H9 (cell line): ENCODE measurements around the gene TYSND1. TPM values are rescaled to one million over a fixed set of nuclear protein-coding genes. Genes with fewer than 3 reads are reported as not detected.

ENCODE experiments used
- DNase-seq: peaks from one replicate; pipeline ENCODE4 v3.0.0-alpha.2; 2017
- H2AFZ ChIP-seq: one replicate; pipeline ENCODE4 v1.6.1; 2013; ENCODE audit warnings: mild to moderate bottlenecking, low read length, control low read depth, moderate library complexity
- H2AK5ac ChIP-seq: 2 replicates; pipeline ENCODE4 v1.6.1; 2013; ENCODE audit warnings: low read length, control low read depth, mixed read lengths; ENCODE audit not compliant: insufficient read length
- H2BK120ac ChIP-seq: one replicate; pipeline ENCODE4 v1.6.1; 2013; ENCODE audit warnings: low read depth, mild to moderate bottlenecking, low read length, control low read depth, inconsistent platforms; ENCODE audit not compliant: poor library complexity, severe bottlenecking
- H2BK12ac ChIP-seq: 2 replicates; pipeline ENCODE4 v1.6.1; 2013; ENCODE audit warnings: low read length, control low read depth, mixed read lengths, low read depth; ENCODE audit not compliant: insufficient read length
- H2BK15ac ChIP-seq: 2 replicates; pipeline ENCODE4 v1.6.1; 2013; ENCODE audit warnings: low read depth, low read length, control low read depth
- H2BK20ac ChIP-seq: one replicate; pipeline ENCODE4 v1.6.1; 2013; ENCODE audit warnings: low read depth, mild to moderate bottlenecking, low read length, control low read depth, inconsistent platforms; ENCODE audit not compliant: poor library complexity, severe bottlenecking
- H2BK5ac ChIP-seq: 2 replicates; pipeline ENCODE4 v1.6.1; 2013; ENCODE audit warnings: low read length, control low read depth, mixed read lengths; ENCODE audit not compliant: insufficient read length
- H3K14ac ChIP-seq: 2 replicates; pipeline ENCODE4 v1.6.1; 2013; ENCODE audit warnings: low read length, control low read depth; ENCODE audit not compliant: insufficient read depth
- H3K18ac ChIP-seq: 2 replicates; pipeline ENCODE4 v1.6.1; 2013; ENCODE audit warnings: low read depth, mild to moderate bottlenecking, mixed read lengths, low read length, control low read depth; ENCODE audit not compliant: insufficient read length
- H3K23ac ChIP-seq: 2 replicates; pipeline ENCODE4 v1.6.1; 2013; ENCODE audit warnings: low read length, control low read depth, mixed read lengths, low read depth; ENCODE audit not compliant: insufficient read length
- H3K23me2 ChIP-seq: 2 replicates; pipeline ENCODE4 v1.6.1; 2013; ENCODE audit warnings: low read depth, mild to moderate bottlenecking, mixed read lengths, low read length, control low read depth; ENCODE audit not compliant: insufficient read length, poor library complexity, severe bottlenecking
- H3K27ac ChIP-seq: 2 replicates; pipeline ENCODE4 v1.5.1; 2013; ENCODE audit warnings: low read length, control low read depth, mixed read lengths, low read depth; ENCODE audit not compliant: insufficient read length
- H3K27me3 ChIP-seq: 2 replicates; pipeline ENCODE4 v1.6.1; 2013; ENCODE audit warnings: low read length, control low read depth, inconsistent platforms; ENCODE audit not compliant: insufficient read depth
- H3K4ac ChIP-seq: 2 replicates; pipeline ENCODE4 v1.6.1; 2013; ENCODE audit warnings: low read depth, mild to moderate bottlenecking, control low read depth, inconsistent platforms, low read length, moderate library complexity
- H3K4me1 ChIP-seq: 2 replicates; pipeline ENCODE4 v1.6.1; 2013; ENCODE audit warnings: low read length, control low read depth, inconsistent platforms; ENCODE audit not compliant: insufficient read depth
- H3K4me2 ChIP-seq: 2 replicates; pipeline ENCODE4 v1.6.1; 2013; ENCODE audit warnings: low read length, control low read depth, mixed read lengths; ENCODE audit not compliant: insufficient read length, insufficient read depth
- H3K56ac ChIP-seq: 2 replicates; pipeline ENCODE4 v1.6.1; 2013; ENCODE audit warnings: low read depth, mild to moderate bottlenecking, mixed read lengths, low read length, control low read depth; ENCODE audit not compliant: insufficient read length
- H3K79me1 ChIP-seq: 2 replicates; pipeline ENCODE4 v1.6.1; 2013; ENCODE audit warnings: low read depth, mild to moderate bottlenecking, moderate library complexity, low read length, control low read depth, inconsistent platforms; ENCODE audit not compliant: insufficient read depth, poor library complexity, severe bottlenecking
- H3K79me2 ChIP-seq: 2 replicates; pipeline ENCODE4 v1.6.1; 2013; ENCODE audit warnings: low read length, control low read depth, inconsistent platforms; ENCODE audit not compliant: insufficient read depth
- H3K9ac ChIP-seq: 2 replicates; pipeline ENCODE4 v1.6.1; 2013; ENCODE audit warnings: low read length, control low read depth, mixed read lengths; ENCODE audit not compliant: insufficient read length; ENCODE audit errors: extremely low read depth
- H3K9me3 ChIP-seq: one replicate; pipeline ENCODE4 v1.6.1; 2013; ENCODE audit warnings: low read depth, low read length, inconsistent platforms; ENCODE audit not compliant: control insufficient read depth
- H3T11ph ChIP-seq: one replicate; pipeline ENCODE4 v1.6.1; 2013; ENCODE audit warnings: mild to moderate bottlenecking, low read length, control low read depth, inconsistent platforms
- H4K20me1 ChIP-seq: one replicate; pipeline ENCODE4 v1.6.1; 2013; ENCODE audit not compliant: control insufficient read depth, insufficient read length, insufficient read depth
- H4K5ac ChIP-seq: 2 replicates; pipeline ENCODE4 v1.6.1; 2013; ENCODE audit warnings: low read depth, mild to moderate bottlenecking, mixed read lengths, low read length, control low read depth; ENCODE audit not compliant: insufficient read length
- H4K8ac ChIP-seq: replicated peaks from 2 replicates; pipeline ENCODE4 v1.6.1; 2013; ENCODE audit warnings: low read length, control low read depth, mixed read lengths, low read depth; ENCODE audit not compliant: insufficient read length
- H4K91ac ChIP-seq: 2 replicates; pipeline ENCODE4 v1.6.1; 2013; ENCODE audit warnings: low read depth, mild to moderate bottlenecking, moderate library complexity, mixed read lengths, low read length, control low read depth; ENCODE audit not compliant: insufficient read length
- H3K27ac Mint-ChIP-seq, 3 experiments: 2 replicates in 2 of 3; 3 replicates in 1 of 3; pipeline ENCODE4 v1.8.0; 2020 to 2021; ENCODE audit warnings: mixed read lengths in 3 of 3, mild to moderate bottlenecking in 1 of 3, moderate library complexity in 1 of 3
- H3K27me3 Mint-ChIP-seq: 2 replicates; pipeline ENCODE4 v1.8.0; 2021; ENCODE audit warnings: low read depth, mild to moderate bottlenecking, moderate library complexity, mixed read lengths
- H3K36me3 Mint-ChIP-seq, 3 experiments: 2 replicates in 2 of 3; 3 replicates in 1 of 3; pipeline ENCODE4 v1.8.0; 2020 to 2021; ENCODE audit warnings: low read depth in 3 of 3, mixed read lengths in 3 of 3; ENCODE audit not compliant: insufficient read depth in 1 of 3
- H3K4me1 Mint-ChIP-seq, 2 experiments: 2 replicates each; pipeline ENCODE4 v1.8.0; 2020; ENCODE audit warnings: mixed read lengths in 2 of 2
- H3K4me3 Mint-ChIP-seq, 2 experiments: 2 replicates in 1 of 2; 3 replicates in 1 of 2; pipeline ENCODE4 v1.8.0; 2020 to 2021; ENCODE audit warnings: mild to moderate bottlenecking in 2 of 2, mixed read lengths in 2 of 2, moderate library complexity in 1 of 2
- H3K9me3 Mint-ChIP-seq, 2 experiments: 2 replicates in 1 of 2; 3 replicates in 1 of 2; pipeline ENCODE4 v1.8.0; 2020; ENCODE audit warnings: mild to moderate bottlenecking in 2 of 2, mixed read lengths in 2 of 2, moderate library complexity in 1 of 2
- CTCF ChIP-seq: fragments of 200-600 bp; sonication (generic); conservative IDR thresholded peaks from 3 replicates; pipeline ENCODE4 v1.8.0; 2021; ENCODE audit warnings: antibody characterized with exemption, mild to moderate bottlenecking
- WGBS: extraction: QIAGEN DNeasy Blood & Tissue Kit; methylation state at CpG from one replicate; pipeline ENCODE4 v1.1.7; 2013; ENCODE audit warnings: missing lambda C conversion rate, low lambda C conversion rate, mixed read lengths; ENCODE audit not compliant: insufficient read length; ENCODE audit errors: extremely low coverage; 5-methylcytosine and 5-hydroxymethylcytosine counted together
- total RNA-seq: library from RNA; stranded (reverse); gene quantifications from 2 replicates; pipeline ENCODE4 v1.2.1, GENCODE V29; 2021

The TYSND1 gene
- total RNA-seq, 1 experiment from 2014 or later = 12.8 TPM

DNA sequence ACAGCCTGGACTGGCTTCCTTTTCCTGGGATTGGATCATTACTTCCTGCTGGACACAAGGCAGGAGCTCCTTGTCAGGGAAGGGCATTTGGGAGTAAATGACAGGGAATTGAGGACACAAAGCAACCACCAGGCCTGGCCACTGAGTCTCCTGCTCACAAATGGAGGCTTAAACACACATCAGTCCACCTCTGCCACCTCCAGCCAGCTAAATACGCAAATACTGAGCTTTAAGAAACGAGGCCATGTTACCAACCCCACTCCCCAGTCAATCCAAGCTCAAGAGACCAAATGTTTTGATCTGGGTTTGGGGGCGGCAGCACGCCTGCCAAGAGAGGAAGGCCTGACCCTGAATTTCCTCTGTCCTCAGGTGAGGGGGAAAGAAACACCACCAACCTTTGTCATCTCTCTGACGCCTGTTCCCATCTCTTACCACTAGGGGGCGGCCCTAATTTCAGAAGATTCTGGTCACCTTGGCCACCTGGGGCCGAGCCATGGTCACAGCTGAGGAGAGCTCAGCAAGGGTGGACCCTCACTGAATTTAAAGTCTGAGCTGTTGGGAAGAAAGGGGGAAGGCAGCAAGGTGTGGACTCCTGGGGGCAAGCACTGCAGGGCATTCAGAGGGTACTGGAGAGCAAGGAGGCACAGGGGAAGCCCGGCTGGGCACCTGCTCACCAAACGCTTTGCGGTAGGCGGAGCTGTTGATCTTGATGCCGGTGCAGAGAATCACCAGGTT is 30.4 kb downstream of the TYSND1 start:
- Histone ChIP-seq H3K4me2 (no peak overlapping the region), H2BK15ac (no peak overlapping the region), H3K4me1 (no peaks in the 10 kb centered on the region), H3K56ac (no peak overlapping the region), H2AFZ (no peak overlapping the region), H4K20me1 (no peaks in the 10 kb centered on the region), H2AK5ac (no peak overlapping the region), H3K4ac (no peak overlapping the region), H2BK12ac (no peak overlapping the region), H4K5ac (no peak overlapping the region), H3K9ac (no peak overlapping the region), H2BK120ac (no peak overlapping the region), H3K9me3 (no peaks in the 10 kb centered on the region), H3K27me3 (no peaks in the 10 kb centered on the region), H3K23me2 (no peaks in the 10 kb centered on the region), H4K8ac (no peak overlapping the region), H4K91ac (no peak overlapping the region), H2BK20ac (no peak overlapping the region), H3K79me1 (no peaks in the 10 kb centered on the region), H2BK5ac (no peak overlapping the region), H3K18ac (no peak overlapping the region), H3K79me2 (no peaks in the 10 kb centered on the region), H3K23ac (no peak overlapping the region), H3T11ph (no peak overlapping the region), H3K27ac (no peak overlapping the region), H3K14ac (no peak overlapping the region)
- TF ChIP-seq CTCF = peak; percentile 91
- H3K36me3 Mint-ChIP-seq = peaks cover 6 to 16% (median 10%) of the 10 kb centered on the region in 3 experiments
- peak overlapping the region in 2 of 3 experiments; percentile 24 to 70; a peak in 1 of 7 replicates for H3K27ac Mint-ChIP-seq
- no peak overlapping the region for H3K4me3 Mint-ChIP-seq
- no peaks in the 10 kb centered on the region for H3K9me3 Mint-ChIP-seq
- no CpG with 5 or more reads among the region's 12 CpGs for WGBS
- H3K4me1 Mint-ChIP-seq = peaks cover 5 to 9% of the 10 kb centered on the region in 2 experiments
- DNase-seq = peak; percentile 76
- H3K27me3 Mint-ChIP-seq = no peaks in the 10 kb centered on the region
